GM21723 (cell line): Measurements from ENCODE around the gene UBE2D3.
"Not testable (repeated sequence)": the region's sequence is repeated elsewhere in the genome, so short reads cannot be mapped to it uniquely, and the experiment has no call there.

ENCODE experiments used
- ATAC-seq: cut with Tn5 transposase; IDR thresholded peaks from one replicate; pipeline ENCODE4 v1.9.1; 2021; ENCODE audit warnings: mild to moderate bottlenecking, moderate library complexity; ENCODE audit not compliant: unreplicated experiment

The UBE2D3 gene

DNA sequence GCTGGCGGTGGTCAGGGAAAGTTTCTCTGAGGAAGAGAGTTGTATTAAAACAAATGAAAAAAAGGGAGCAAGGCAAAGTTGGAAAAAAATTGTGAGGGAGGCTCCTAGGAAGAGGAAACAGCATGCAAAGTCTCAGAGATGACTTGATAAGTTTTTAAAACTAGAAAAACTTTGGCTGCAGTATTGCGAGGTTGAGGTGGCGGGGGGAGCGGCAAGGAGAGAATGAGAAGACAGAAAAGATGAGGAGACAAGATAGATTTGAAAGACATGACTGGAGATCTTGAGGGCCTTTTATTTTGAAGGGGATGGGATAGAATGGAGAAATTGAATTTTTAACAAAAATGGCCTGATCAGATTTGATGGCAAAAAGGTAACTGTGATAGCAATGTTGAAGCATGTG lies 4.8 kb upstream of the UBE2D3 start:
- ATAC-seq: no peak

GRCh38 chr4:102829803-102830202 lies 2.5 kb upstream of the UBE2D3 start:
- no peak for ATAC-seq

DNA sequence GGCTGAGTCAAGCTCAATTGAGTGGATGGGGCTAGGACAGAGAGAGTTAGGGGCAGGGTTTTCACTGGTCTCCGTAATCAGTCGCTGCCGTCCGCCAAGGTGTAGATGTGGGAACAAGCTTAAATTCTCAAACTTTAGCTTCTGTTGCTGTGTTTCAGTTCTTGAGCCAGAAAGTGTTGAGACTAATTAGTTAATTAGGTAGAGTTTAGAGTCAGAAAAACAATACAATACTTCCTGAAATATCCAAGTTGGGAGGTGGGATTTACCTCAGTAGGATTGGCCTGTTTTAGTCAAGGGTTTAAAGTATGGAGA lies 1.1 kb upstream of the UBE2D3 start:
- no peak for ATAC-seq

DNA sequence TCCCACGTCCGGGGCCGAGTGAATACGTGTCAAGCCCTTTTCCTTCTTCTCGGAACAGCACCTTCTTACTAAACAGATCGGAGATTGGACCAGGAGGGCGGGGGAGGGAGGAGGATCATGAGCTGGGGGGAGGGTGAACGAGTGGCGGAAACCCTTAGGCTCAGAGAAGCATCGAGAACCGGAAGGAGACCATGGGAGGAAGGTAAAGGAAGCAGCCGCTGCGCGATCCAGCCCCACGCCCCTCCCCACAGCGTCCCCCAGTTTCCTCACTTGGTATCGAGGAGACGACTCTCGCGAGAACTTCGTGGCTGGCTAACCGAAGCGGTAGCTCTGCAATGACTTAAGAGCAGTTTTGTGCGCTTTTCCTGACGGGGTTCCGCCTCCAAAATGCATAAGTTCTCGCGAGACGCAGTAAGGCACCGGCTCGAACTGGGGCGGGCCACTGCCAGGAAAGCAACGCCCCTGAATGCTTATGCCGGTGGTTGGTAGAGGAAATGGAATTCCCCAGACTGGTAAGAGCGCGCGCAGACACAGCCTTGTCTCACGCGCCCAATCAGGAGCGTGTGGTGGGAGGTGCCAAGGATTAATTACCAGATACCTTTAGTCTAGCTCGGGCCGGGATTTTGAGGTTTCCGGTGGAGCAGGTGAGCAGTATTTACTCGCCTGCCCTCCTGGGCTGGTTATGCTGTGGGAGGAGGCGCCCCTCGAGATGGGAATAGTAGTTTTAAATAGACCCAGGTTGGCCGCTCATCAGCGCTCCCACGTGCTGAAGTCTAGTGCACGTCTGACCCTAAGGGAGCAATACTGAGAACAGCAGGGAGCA lies 534 bp upstream of the UBE2D3 start:
- peak; percentile 85 for ATAC-seq

- no peak for ATAC-seq
Observed at GRCh38 chr4:102826105-102826889, 1.1 kb downstream of the UBE2D3 start.

DNA sequence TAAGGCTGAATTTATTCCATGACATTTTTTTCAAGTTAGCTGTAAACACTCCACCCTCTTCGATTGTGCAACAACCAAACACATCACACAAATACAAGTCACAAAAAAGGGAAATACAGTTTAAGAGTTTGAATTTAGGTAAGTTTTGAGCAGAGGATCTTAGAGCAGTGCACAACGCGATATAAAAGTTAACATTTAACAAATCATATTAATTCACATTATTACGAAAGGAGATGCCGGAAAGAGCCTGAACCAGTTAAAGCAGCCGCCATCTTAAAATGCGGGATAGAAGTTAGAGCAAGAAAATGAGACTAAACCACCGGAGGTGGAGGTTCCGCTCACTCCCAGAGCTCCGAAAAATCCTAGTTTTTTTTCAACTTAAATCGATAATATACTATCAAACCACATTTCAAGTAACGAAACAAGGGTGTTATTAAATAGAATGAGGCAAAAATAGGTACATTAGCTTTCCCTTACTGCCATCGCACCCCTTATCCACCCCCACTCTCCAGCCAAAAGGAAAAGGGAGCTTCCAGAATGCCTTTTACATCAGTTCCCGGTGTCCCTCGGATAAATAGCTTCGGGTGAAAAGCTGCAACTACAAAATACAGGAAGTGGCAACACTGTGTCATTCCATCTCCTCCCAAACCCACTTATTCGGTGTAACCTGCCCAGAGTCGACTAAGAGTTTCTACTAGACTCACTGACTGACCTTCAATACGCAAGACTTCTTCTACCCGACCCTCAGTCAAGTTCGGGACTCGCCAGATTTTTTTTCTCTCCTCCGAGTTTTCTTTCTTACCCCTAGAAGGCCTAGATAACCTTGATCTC lies 1.9 kb downstream of the UBE2D3 start:
- no peak for ATAC-seq

GRCh38 chr4:102824398-102824797 lies 3.0 kb downstream of the UBE2D3 start:
- no peak for ATAC-seq

DNA sequence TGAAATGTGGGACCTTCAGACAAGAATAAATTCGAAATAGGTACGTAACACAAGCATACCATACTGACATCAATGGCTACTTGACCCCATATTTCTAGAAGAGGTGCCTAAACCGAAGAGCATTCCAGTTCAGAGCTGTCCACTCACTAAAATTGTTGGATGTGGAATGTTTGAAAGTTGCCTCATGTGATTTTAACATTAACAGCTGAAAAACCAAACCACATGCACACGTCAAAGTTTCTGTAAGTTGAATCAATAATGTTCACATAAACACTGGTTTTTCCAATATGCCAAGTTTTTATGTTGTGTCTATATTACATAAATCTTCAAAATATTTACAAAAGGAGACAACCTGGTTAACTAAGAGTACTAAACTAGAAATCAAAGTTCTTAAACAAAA lies 3.5 kb downstream of the UBE2D3 start:
- ATAC-seq: no peak

- ATAC-seq: no peak
Observed at GRCh38 chr4:102823464-102823863, 3.9 kb downstream of the UBE2D3 start.

GRCh38 chr4:102819588-102820365 lies 7.6 kb downstream of the UBE2D3 start:
- ATAC-seq: no peak

DNA sequence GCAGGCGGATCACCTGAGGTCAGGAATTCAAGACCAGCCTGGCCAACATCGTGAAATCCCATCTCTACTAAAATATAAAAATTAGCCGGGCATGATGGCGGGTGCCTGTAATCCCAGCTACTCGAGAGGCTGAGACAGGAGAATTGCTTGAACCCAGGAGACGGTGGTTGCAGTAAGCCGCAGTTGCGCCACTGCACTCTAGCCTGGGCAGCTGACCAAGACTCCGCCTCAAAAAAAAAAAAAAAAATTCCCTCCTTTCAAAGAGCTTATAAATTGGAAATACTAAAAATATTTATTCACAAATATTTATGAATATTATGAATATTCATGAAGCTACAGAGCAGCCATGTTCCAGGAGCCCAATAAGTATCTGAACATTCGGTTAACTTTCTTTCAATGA lies 8.3 kb downstream of the UBE2D3 start:
- not testable (repeated sequence) for ATAC-seq

- ATAC-seq: no peak
Observed at GRCh38 chr4:102817613-102818268, 9.6 kb downstream of the UBE2D3 start.

GRCh38 chr4:102817021-102817605 lies 10.2 kb downstream of the UBE2D3 start:
- ATAC-seq: no peak

GRCh38 chr4:102815981-102816380 lies 11.4 kb downstream of the UBE2D3 start:
- ATAC-seq: no peak

DNA sequence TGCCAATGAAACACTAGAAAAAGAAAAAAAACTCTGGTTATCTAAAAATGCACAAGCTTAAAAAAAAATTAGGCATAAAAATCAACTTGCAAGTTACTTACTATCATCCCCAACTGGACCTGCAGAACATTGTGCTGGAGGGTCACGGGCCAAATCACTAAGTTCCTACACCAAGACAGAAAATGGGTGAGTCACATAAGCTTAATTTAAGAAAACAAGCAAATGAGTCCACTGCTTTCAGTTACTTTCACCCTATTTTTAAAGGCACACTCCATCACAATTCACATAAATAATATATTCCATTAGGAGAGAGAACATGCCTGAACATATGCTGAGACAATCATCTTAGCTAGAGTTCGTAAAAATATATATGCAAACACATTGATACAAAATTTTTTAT lies 17.7 kb downstream of the UBE2D3 start:
- no peak for ATAC-seq

DNA sequence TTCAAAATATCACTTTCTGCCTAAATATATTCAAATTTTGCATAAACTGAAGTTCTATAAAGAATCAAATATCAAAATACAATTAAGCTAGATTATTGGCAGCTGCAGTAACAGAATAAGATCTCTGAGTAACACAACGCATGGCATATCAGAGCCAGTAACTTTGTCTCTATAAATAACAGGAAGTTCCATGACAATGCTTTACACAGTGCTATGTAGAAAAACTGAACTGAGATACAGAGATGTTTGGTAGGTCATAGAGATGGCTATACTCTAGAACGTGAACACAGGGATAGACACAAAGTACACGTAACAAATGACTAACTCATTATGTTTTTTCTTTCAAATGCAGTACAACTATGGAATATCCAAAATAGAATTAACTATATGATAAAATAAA lies 18.2 kb downstream of the UBE2D3 start:
- ATAC-seq: no peak

GRCh38 chr4:102808009-102808408 lies 19.3 kb downstream of the UBE2D3 start:
- no peak for ATAC-seq

DNA sequence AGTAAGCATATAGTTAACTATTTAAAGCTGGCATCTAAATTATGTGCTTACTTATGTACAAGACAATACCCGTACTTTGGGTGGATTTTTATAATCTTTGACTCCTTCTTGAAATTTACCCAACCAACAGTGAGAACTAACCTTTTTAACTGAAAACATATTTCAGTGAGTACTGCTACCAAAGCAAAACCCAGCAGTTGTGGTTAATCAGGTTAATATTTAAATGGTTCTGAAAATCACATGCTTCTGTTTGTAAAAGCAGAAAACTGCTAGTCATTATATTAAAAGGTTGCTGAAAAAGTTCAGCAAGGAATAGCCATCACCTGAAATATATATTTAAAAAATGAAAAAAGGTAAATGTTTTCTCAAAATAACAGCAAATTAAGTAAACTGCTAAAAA lies 20.0 kb downstream of the UBE2D3 start:
- no peak for ATAC-seq

GRCh38 chr4:102799816-102800215 lies 27.5 kb downstream of the UBE2D3 start:
- ATAC-seq: no peak

DNA sequence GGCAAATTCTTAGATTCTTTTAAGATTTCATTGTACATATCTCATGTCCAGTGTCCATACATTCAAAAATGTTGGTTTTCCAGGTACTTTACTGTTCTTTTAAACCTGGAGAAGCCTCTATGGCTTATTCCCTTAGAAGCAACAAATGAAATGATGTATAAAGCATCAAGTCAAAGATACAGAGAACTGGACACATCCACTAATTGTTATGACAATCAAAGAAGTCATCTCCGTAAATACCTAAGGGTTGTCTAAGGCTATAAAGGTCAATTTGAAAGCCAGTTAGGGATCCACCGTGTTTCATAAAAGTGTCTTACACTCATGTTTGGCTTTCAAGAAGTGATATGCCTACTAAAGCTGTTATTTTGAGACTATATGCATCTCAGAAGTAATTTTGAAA lies 32.4 kb downstream of the UBE2D3 start:
- ATAC-seq: no peak
